ENCODE results near the gene SPATS2.
"Not testable (repeated sequence)": the region's sequence is repeated elsewhere in the genome, so short reads cannot be mapped to it uniquely, and the experiment has no call there.

DNA sequence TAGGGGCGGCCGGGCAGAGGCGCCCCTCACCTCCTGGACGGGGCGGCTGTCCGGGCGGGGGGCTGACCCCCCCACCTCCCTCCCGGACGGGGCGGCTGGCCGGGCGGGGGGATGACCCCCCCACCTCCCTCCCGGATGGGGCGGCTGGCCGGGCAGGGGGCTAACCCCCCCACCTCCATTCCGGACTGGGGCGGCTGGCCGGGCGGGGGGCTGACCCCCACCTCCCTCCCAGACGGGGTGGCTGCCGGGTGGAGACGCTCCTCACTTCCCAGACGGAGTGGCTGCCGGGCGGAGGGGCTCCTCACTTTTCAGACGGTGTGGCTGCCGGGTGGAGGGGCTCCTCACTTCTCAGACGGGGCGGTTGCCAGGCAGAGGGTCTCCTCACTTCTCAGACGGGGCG is 69.5 kb downstream of the SPATS2 start:
- not testable (repeated sequence) for TF ChIP-seq CTCF (conservative IDR thresholded peaks at IDR 0.05); ZFX (IDR thresholded peaks at IDR 0.05)

Data from C4-2B (cell line).